ENCODE data around the gene PPP1R14C. TPM values are rescaled to one million over a fixed set of nuclear protein-coding genes. Genes with fewer than 3 reads are reported as not detected.

Gene PPP1R14C
- total RNA-seq, 1 experiment from 2014 or later = 2.5 TPM

- ChIA-PET POLR2A (no interaction called here), CTCF (no interaction called here)
- peaks cover 16% of the 10 kb centered on the region for H3K9me3 ChIP-seq
- Mint-ChIP-seq H3K27me3 (ENCODE audit: insufficient read depth, unreplicated experiment) (no peaks in the 10 kb centered on the region), H3K36me3 (ENCODE audit: insufficient read depth, unreplicated experiment) (no peaks in the 10 kb centered on the region), H3K9me3 (ENCODE audit: unreplicated experiment) (peaks cover 10% of the 10 kb centered on the region), H3K4me1 (ENCODE audit: low read depth, unreplicated experiment) (no peaks in the 10 kb centered on the region), H3K27ac (ENCODE audit: unreplicated experiment) (no peak overlapping the region), H3K4me3 (ENCODE audit: unreplicated experiment) (no peak overlapping the region)
- H3K36me3 ChIP-seq (ENCODE audit: control insufficient read depth, insufficient read depth, low read length) = no peaks in the 10 kb centered on the region
- no TSS peak for BruUV-seq (replicated peaks)
- no peak for TF ChIP-seq CTCF (IDR thresholded peaks at IDR 0.05; ENCODE audit: insufficient read depth in 1 of 2, low read depth in 1 of 2, low read length in 1 of 2, severe bottlenecking in 1 of 2, unreplicated experiment in 1 of 2)
- H3K4me1 ChIP-seq = no peaks in the 10 kb centered on the region
- H3K4me3 ChIP-seq (ENCODE audit: low read depth, low read length) = no peak overlapping the region
- intact Hi-C loops (cut with micrococcal nuclease; ENCODE audit: unreplicated experiment) = no loop called here
- no peaks in the 10 kb centered on the region for H3K27me3 ChIP-seq (replicated peaks; ENCODE audit: control insufficient read depth, insufficient read depth, low read length)
- DNase-seq = no peak
Observed at GRCh38 chr6:150296890-150297289, 154.0 kb downstream of the PPP1R14C start.

- CTCF ChIA-PET = no interaction called here
- Mint-ChIP-seq H3K27ac (ENCODE audit: unreplicated experiment) (no peak overlapping the region), H3K27me3 (ENCODE audit: insufficient read depth, unreplicated experiment) (no peaks in the 10 kb centered on the region), H3K36me3 (ENCODE audit: insufficient read depth, unreplicated experiment) (no peaks in the 10 kb centered on the region), H3K4me3 (ENCODE audit: unreplicated experiment) (no peak overlapping the region), H3K9me3 (ENCODE audit: unreplicated experiment) (peaks cover 10% of the 10 kb centered on the region), H3K4me1 (ENCODE audit: low read depth, unreplicated experiment) (no peaks in the 10 kb centered on the region)
- no peak for DNase-seq
- TF ChIP-seq CTCF (IDR thresholded peaks at IDR 0.05; ENCODE audit: insufficient read depth in 1 of 2, low read depth in 1 of 2, low read length in 1 of 2, severe bottlenecking in 1 of 2, unreplicated experiment in 1 of 2) = no peak
- H3K9me3 ChIP-seq = peaks cover 16% of the 10 kb centered on the region
- no TSS peak for BruUV-seq (replicated peaks)
- H3K36me3 ChIP-seq (ENCODE audit: control insufficient read depth, insufficient read depth, low read length) = no peaks in the 10 kb centered on the region
- peaks cover 4% of the 10 kb centered on the region; the same call in 1 of the 2 replicates for H3K4me1 ChIP-seq
- POLR2A ChIA-PET = no interaction called here
- H3K4me3 ChIP-seq (ENCODE audit: low read depth, low read length) = no peak overlapping the region
- intact Hi-C loops (cut with micrococcal nuclease; ENCODE audit: unreplicated experiment) = no loop called here
- no peaks in the 10 kb centered on the region for H3K27me3 ChIP-seq (replicated peaks; ENCODE audit: control insufficient read depth, insufficient read depth, low read length)
Observed at GRCh38 chr6:150297327-150298029, 154.6 kb downstream of the PPP1R14C start.

GRCh38 chr6:150298030-150298380, 155.2 kb downstream of the PPP1R14C start:
- Mint-ChIP-seq H3K27me3 (ENCODE audit: insufficient read depth, unreplicated experiment) (no peaks in the 10 kb centered on the region), H3K27ac (ENCODE audit: unreplicated experiment) (no peak overlapping the region), H3K4me1 (ENCODE audit: low read depth, unreplicated experiment) (no peaks in the 10 kb centered on the region), H3K36me3 (ENCODE audit: insufficient read depth, unreplicated experiment) (no peaks in the 10 kb centered on the region), H3K4me3 (ENCODE audit: unreplicated experiment) (no peak overlapping the region), H3K9me3 (ENCODE audit: unreplicated experiment) (peaks cover 10% of the 10 kb centered on the region)
- Histone ChIP-seq H3K36me3 (ENCODE audit: control insufficient read depth, insufficient read depth, low read length) (no peaks in the 10 kb centered on the region), H3K4me3 (ENCODE audit: low read depth, low read length) (no peak overlapping the region), H3K4me1 (peaks cover 7% of the 10 kb centered on the region; the same call in 1 of the 2 replicates), H3K27me3 (replicated peaks; ENCODE audit: control insufficient read depth, insufficient read depth, low read length) (no peaks in the 10 kb centered on the region), H3K9me3 (peaks cover 16% of the 10 kb centered on the region)
- BruUV-seq (replicated peaks) = no TSS peak
- TF ChIP-seq CTCF (IDR thresholded peaks at IDR 0.05; ENCODE audit: insufficient read depth in 1 of 2, low read depth in 1 of 2, low read length in 1 of 2, severe bottlenecking in 1 of 2, unreplicated experiment in 1 of 2) = no peak
- DNase-seq = no peak
- intact Hi-C loops (cut with micrococcal nuclease; ENCODE audit: unreplicated experiment) = no loop called here
- ChIA-PET POLR2A (no interaction called here), CTCF (no interaction called here)

All from Caco-2 (cell line).